Breast epithelium (tissue), 4 donors: Measurements from ENCODE around the gene ZHX3. TPM values are rescaled to one million over a fixed set of nuclear protein-coding genes. Genes with fewer than 3 reads are reported as not detected.
A peak's percentile ranks its signal among the peaks of the same experiment; 100 is the strongest.
"Not testable (repeated sequence)": the region's sequence is repeated elsewhere in the genome, so short reads cannot be mapped to it uniquely, and the experiment has no call there.

Source experiments
- DNase-seq, 2 donors: peaks; one replicate each; pipeline ENCODE4 v3.0.0-alpha.2; 2019; ENCODE audit warnings: low spot score in 2 of 2
- H3K27ac ChIP-seq, 2 donors: fragments of 200-600 bp; sonication (generic) in 1 of 2; one replicate each; pipeline ENCODE4 v1.5.1; 2016 to 2019; ENCODE audit warnings: mild to moderate bottlenecking in 1 of 2
- H3K27me3 ChIP-seq, 2 donors: fragments of 200-600 bp; sonication (generic) in 1 of 2; one replicate each; pipeline versions ENCODE4 v1.5.1 to v1.6.0; 2017 to 2019; ENCODE audit warnings: control low read depth in 1 of 2, mild to moderate bottlenecking in 1 of 2
- H3K36me3 ChIP-seq: fragments of 200-600 bp; one replicate; pipeline ENCODE4 v1.5.1; 2019
- H3K4me1 ChIP-seq, 2 donors: fragments of 200-600 bp; sonication (generic); one replicate each; pipeline ENCODE4 v1.5.1; 2016 to 2019; ENCODE audit warnings: control low read depth in 1 of 2
- H3K4me3 ChIP-seq, 3 donors: fragments of 200-600 bp; sonication (generic); 1 replicate in 2 of 3; 2 replicates in 1 of 3; pipeline ENCODE4 v1.5.1; 2016 to 2019; ENCODE audit warnings: mild to moderate bottlenecking in 3 of 3, moderate library complexity in 2 of 3
- H3K9me3 ChIP-seq, 2 donors: fragments of 200-600 bp; sonication (generic) in 1 of 2; one replicate each; pipeline ENCODE4 v1.5.1; 2016 to 2019; ENCODE audit warnings: control low read depth in 1 of 2
- POLR2A ChIP-seq: fragments of 450-650 bp; IDR thresholded peaks from one replicate; pipeline ENCODE4 v1.6.1; 2016; ENCODE audit warnings: antibody characterized with exemption, mild to moderate bottlenecking, moderate library complexity
- POLR2AphosphoS5 ChIP-seq, 3 donors: sonication (generic); formaldehyde crosslinking; IDR thresholded peaks; one replicate each; pipeline ENCODE4 v1.6.1; 2017; ENCODE audit warnings: antibody characterized with exemption in 3 of 3
- intact Hi-C: fragments of 100-400 bp; cut with DNase I; formaldehyde crosslinking; loops from one replicate; pipeline ENCODE4 v1.15.1; 2023; ENCODE audit warnings: low total_unique reads
- total RNA-seq, 3 donors: library from RNA; depleted of rRNA; stranded (reverse); fragments of >200 nt; gene quantifications; one replicate each; pipeline ENCODE4 v1.1.0, GENCODE V29; 2016
- TF ChIP-seq, protein P1 (sequence below), 3 donors: fragments of 450-650 bp; IDR thresholded peaks; one replicate each; pipeline ENCODE4 v1.5.1; 2016 to 2017; ENCODE audit warnings: antibody characterized with exemption in 3 of 3, mild to moderate bottlenecking in 3 of 3, moderate library complexity in 3 of 3

The ZHX3 gene
- total RNA-seq, 3 donors from 2014 or later: 34.4 to 35.7 (median 34.6) TPM

DNA sequence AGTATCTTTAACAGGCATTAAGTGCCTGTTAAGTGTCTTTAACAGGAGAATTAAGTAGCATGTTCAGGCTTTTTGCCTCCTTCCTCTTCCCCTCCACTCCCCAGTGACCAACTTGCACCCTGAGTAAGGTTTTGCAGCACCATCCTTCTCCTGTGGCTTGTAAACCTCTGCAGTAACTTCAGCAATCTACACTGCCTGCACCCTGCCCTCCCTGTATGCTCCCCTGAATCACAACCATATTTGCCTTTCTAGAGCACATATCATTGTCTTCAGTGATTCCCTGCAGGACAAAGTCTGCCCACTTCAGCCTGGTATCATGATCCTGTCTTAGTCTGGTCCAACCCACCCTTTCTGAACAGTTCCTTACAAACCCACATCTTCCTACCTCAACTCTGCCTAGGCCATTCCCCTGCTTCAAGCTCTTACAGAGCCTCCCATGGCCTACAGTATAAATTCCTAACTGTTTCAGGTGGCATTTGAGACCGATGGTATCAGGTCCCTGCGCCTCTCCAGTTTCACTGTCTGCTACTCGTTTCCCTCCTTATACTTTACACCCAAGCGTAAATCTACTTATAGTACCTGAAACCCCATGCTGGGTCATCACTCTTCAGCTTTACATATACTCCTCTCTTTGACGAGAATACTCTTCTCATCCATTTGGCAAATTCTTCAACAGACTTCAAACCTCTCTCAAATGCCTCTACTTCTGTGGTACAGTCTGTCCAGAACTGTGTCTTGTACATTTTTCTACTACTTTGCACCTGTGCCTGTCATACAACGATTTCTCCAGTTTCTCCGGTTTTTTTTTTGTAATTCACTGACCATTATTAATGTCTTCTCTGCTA, 69.8 kb downstream of the ZHX3 start:
- H3K9me3 ChIP-seq: no peaks in the 10 kb centered on the region
- no peak for DNase-seq
- peak overlapping the region in 1 of 3 donors; percentile 24 for H3K4me3 ChIP-seq
- TF ChIP-seq POLR2A (no peak), POLR2AphosphoS5 (IDR thresholded peaks at IDR 0.05) (no peak)
- TF ChIP-seq, protein P1, sequence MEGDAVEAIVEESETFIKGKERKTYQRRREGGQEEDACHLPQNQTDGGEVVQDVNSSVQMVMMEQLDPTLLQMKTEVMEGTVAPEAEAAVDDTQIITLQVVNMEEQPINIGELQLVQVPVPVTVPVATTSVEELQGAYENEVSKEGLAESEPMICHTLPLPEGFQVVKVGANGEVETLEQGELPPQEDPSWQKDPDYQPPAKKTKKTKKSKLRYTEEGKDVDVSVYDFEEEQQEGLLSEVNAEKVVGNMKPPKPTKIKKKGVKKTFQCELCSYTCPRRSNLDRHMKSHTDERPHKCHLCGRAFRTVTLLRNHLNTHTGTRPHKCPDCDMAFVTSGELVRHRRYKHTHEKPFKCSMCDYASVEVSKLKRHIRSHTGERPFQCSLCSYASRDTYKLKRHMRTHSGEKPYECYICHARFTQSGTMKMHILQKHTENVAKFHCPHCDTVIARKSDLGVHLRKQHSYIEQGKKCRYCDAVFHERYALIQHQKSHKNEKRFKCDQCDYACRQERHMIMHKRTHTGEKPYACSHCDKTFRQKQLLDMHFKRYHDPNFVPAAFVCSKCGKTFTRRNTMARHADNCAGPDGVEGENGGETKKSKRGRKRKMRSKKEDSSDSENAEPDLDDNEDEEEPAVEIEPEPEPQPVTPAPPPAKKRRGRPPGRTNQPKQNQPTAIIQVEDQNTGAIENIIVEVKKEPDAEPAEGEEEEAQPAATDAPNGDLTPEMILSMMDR (IDR thresholded peaks at IDR 0.05): no peak
- H3K36me3 ChIP-seq: no peaks in the 10 kb centered on the region
- H3K4me1 ChIP-seq: peaks cover 12 to 33% of the 10 kb centered on the region in 2 donors
- intact Hi-C loops: no loop called here
- no peaks in the 10 kb centered on the region for H3K27me3 ChIP-seq
- peak overlapping the region; percentile 82 to 85 for H3K27ac ChIP-seq

DNA sequence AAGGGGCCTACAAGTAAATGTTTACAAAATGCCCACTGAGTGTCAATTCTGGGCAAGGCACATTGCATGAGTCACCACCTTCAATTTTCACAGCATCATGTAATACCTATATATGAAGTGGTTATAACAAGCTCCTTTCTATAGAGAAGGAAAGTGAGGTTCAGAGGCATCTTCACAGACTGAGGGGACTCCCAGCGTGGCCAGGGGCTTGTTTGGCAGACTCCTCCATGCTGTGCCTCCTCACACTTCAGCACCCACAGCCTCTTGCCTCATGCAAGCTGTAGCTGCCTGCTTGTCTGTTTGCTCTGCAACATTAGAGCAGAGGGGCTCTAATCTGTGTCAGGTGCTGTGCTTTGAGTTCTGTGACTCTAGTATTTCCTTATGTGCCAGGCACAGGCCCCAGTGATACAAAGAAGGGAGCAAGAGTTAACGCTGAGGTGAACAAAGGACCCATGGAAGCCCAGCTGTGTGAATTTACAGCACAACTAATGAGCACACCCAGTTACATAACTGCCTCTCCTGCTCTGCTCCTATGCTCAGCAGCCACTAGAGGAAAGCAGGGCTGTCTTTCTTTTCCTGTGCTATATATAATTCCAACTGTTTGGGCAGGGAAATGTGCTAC, 72.3 kb downstream of the ZHX3 start:
- TF ChIP-seq, protein P1 (IDR thresholded peaks at IDR 0.05): no peak
- TF ChIP-seq POLR2AphosphoS5 (IDR thresholded peaks at IDR 0.05) (no peak), POLR2A (no peak)
- H3K4me1 ChIP-seq: peaks cover 12 to 33% of the 10 kb centered on the region in 2 donors
- no peak overlapping the region for H3K4me3 ChIP-seq
- DNase-seq: no peak
- intact Hi-C loops: no loop called here
- H3K9me3 ChIP-seq: no peaks in the 10 kb centered on the region
- no peaks in the 10 kb centered on the region for H3K27me3 ChIP-seq
- H3K27ac ChIP-seq: peak overlapping the region; percentile 23 to 85
- no peaks in the 10 kb centered on the region for H3K36me3 ChIP-seq

GRCh38 chr20:41242807-41243206, 74.7 kb downstream of the ZHX3 start:
- H3K4me1 ChIP-seq: peaks cover 2 to 19% of the 10 kb centered on the region in 2 donors
- no peaks in the 10 kb centered on the region for H3K9me3 ChIP-seq
- no peak for TF ChIP-seq POLR2AphosphoS5 (IDR thresholded peaks at IDR 0.05)
- TF ChIP-seq, protein P1 (IDR thresholded peaks at IDR 0.05): no peak
- no peak for TF ChIP-seq POLR2A
- H3K4me3 ChIP-seq: no peak overlapping the region
- no peaks in the 10 kb centered on the region for H3K27me3 ChIP-seq
- no peak overlapping the region for H3K27ac ChIP-seq
- intact Hi-C loops: no loop called here
- H3K36me3 ChIP-seq: no peaks in the 10 kb centered on the region
- DNase-seq: no peak

GRCh38 chr20:41242352-41242751, 75.2 kb downstream of the ZHX3 start:
- H3K4me3 ChIP-seq: no peak overlapping the region
- H3K27me3 ChIP-seq: no peaks in the 10 kb centered on the region
- H3K27ac ChIP-seq: no peak overlapping the region
- H3K36me3 ChIP-seq: no peaks in the 10 kb centered on the region
- DNase-seq: no peak
- intact Hi-C loops: no loop called here
- peaks cover 0 to 14% of the 10 kb centered on the region in 2 donors for H3K4me1 ChIP-seq
- no peaks in the 10 kb centered on the region for H3K9me3 ChIP-seq
- TF ChIP-seq POLR2A (no peak), POLR2AphosphoS5 (IDR thresholded peaks at IDR 0.05) (no peak)
- TF ChIP-seq, protein P1 (IDR thresholded peaks at IDR 0.05): no peak

DNA sequence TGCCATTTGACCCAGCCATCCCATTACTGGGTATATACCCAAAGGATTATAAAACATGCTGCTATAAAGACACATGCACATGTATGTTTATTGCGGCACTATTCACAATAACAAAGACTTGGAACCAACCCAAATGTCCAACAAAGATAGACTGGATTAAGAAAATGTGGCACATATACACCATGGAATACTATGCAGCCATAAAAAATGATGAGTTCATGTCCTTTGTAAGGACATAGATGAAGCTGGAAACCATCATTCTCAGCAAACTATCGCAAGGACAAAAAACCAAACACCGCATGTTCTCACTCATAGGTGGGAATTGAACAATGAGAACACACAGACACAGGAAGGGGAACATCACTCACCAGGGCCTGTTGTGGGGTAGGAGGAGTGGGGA, 80.3 kb downstream of the ZHX3 start:
- not testable (repeated sequence) for H3K27me3 ChIP-seq, H3K4me1 ChIP-seq, DNase-seq, H3K9me3 ChIP-seq, H3K4me3 ChIP-seq, H3K27ac ChIP-seq, H3K36me3 ChIP-seq
- intact Hi-C loops: loop anchor here (10.0 kb wide), 1 partner anchor 62 kb away; no protein-coding TSS in a partner anchor

- intact Hi-C loops: loop anchor here (10.0 kb wide), 1 partner anchor 62 kb away; no protein-coding TSS in a partner anchor
- H3K27me3 ChIP-seq: not testable (repeated sequence)
Measured at GRCh38 chr20:41236818-41237217, 80.7 kb downstream of the ZHX3 start.

More at GRCh38 chr20:41236818-41237217, 80.7 kb downstream of the ZHX3 start:
- not testable (repeated sequence) for H3K9me3 ChIP-seq, DNase-seq, H3K4me3 ChIP-seq, H3K27ac ChIP-seq, H3K36me3 ChIP-seq, H3K4me1 ChIP-seq
